ENCODE measurements around the gene MRPS34. TPM values are rescaled to one million over a fixed set of nuclear protein-coding genes. Genes with fewer than 3 reads are reported as not detected.

The MRPS34 gene
- total and polyA plus RNA-seq, 4 donors = 42.4 to 100 (median 58.7) TPM

DNA sequence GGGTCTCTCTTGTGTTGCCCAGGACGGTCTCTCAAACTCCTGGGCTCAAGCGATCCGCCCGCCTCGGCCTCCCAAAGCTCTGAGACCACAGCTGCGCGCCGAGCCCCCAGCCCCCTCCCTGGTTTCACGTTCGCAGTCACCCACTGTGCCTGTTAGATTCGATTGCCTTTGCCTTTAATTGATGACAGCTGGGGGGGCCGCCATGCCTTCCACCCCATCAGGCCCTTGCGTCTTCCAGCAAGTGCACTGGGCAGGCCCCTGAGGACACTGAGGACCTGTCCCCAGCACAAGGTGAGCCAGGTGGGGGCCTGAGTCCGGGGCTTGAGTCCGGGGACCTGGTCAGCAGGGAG, 17.3 kb upstream of the MRPS34 start:
- TF ChIP-seq FOXA2 (IDR thresholded peaks at IDR 0.05) (no peak), CTCF (IDR thresholded peaks at IDR 0.05; ENCODE audit: low read depth, low read length, missing input control) (no peak), RXRA (IDR thresholded peaks at IDR 0.05) (no peak), FOXA1 (IDR thresholded peaks at IDR 0.05) (no peak), ATF3 (IDR thresholded peaks at IDR 0.05) (no peak), SP1 (IDR thresholded peaks at IDR 0.05) (no peak), RAD21 (IDR thresholded peaks at IDR 0.05) (no peak), TAF1 (conservative IDR thresholded peaks at IDR 0.05) (no peak), ZBTB33 (IDR thresholded peaks at IDR 0.05) (no peak)
- TF ChIP-seq, protein P1, sequence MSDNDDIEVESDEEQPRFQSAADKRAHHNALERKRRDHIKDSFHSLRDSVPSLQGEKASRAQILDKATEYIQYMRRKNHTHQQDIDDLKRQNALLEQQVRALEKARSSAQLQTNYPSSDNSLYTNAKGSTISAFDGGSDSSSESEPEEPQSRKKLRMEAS (IDR thresholded peaks at IDR 0.05) = no peak
- Histone ChIP-seq H3K36me3 (ENCODE audit: control insufficient read depth in 4 of 4, insufficient read depth in 3 of 4, low read depth in 1 of 4, low read length in 3 of 4) (peaks cover 0 to 34% (median 5%) of the 10 kb centered on the region in 4 donors), H3K4me1 (ENCODE audit: control insufficient read depth in 4 of 4, insufficient read depth in 4 of 4, low read length in 3 of 4) (peaks cover 20 to 73% (median 51%) of the 10 kb centered on the region in 4 donors), H3K4me3 (ENCODE audit: low read depth in 1 of 3, low read length in 3 of 3) (no peak overlapping the region), H3K9ac (ENCODE audit: low read depth in 1 of 2, low read length in 2 of 2) (no peak overlapping the region), H3K9me3 (ENCODE audit: control insufficient read depth in 4 of 4, low read length in 3 of 4) (no peaks in the 10 kb centered on the region), H3K27me3 (ENCODE audit: control insufficient read depth in 4 of 4, insufficient read depth in 4 of 4, low read length in 3 of 4) (no peaks in the 10 kb centered on the region), H3K27ac (ENCODE audit: low read depth in 1 of 2, low read length in 2 of 2) (no peak overlapping the region)
- DNase-seq (ENCODE audit: low spot score) = no peak
- 91% methylated on average over 15 of the region's 15 CpGs for WGBS

- Histone ChIP-seq H3K9me3 (ENCODE audit: control insufficient read depth in 4 of 4, low read length in 3 of 4) (no peaks in the 10 kb centered on the region), H3K36me3 (ENCODE audit: control insufficient read depth in 4 of 4, insufficient read depth in 3 of 4, low read depth in 1 of 4, low read length in 3 of 4) (peaks cover 0 to 34% (median 5%) of the 10 kb centered on the region in 4 donors), H3K9ac (ENCODE audit: low read depth in 1 of 2, low read length in 2 of 2) (no peak overlapping the region), H3K27ac (ENCODE audit: low read depth in 1 of 2, low read length in 2 of 2) (no peak overlapping the region), H3K27me3 (ENCODE audit: control insufficient read depth in 4 of 4, insufficient read depth in 4 of 4, low read length in 3 of 4) (no peaks in the 10 kb centered on the region), H3K4me3 (ENCODE audit: low read depth in 1 of 3, low read length in 3 of 3) (no peak overlapping the region), H3K4me1 (ENCODE audit: control insufficient read depth in 4 of 4, insufficient read depth in 4 of 4, low read length in 3 of 4) (peaks cover 15 to 73% (median 48%) of the 10 kb centered on the region in 4 donors)
- WGBS = 85% methylated on average over 25 of the region's 25 CpGs
- TF ChIP-seq CTCF (IDR thresholded peaks at IDR 0.05; ENCODE audit: low read depth, low read length, missing input control) (no peak), JUND (IDR thresholded peaks at IDR 0.05) (no peak), TAF1 (conservative IDR thresholded peaks at IDR 0.05) (no peak), GABPA (IDR thresholded peaks at IDR 0.05 in 1 of 2, conservative IDR thresholded peaks at IDR 0.05 in 1 of 2) (no peak), EGR1 (IDR thresholded peaks at IDR 0.05; ENCODE audit: low read depth in 2 of 2) (no peak), FOXA2 (IDR thresholded peaks at IDR 0.05) (no peak), FOXA1 (IDR thresholded peaks at IDR 0.05) (no peak), RAD21 (IDR thresholded peaks at IDR 0.05) (no peak), ATF3 (IDR thresholded peaks at IDR 0.05) (no peak), HNF4A (conservative IDR thresholded peaks at IDR 0.05) (no peak), NR2F2 (IDR thresholded peaks at IDR 0.05) (no peak), ZBTB33 (IDR thresholded peaks at IDR 0.05) (no peak), RXRA (IDR thresholded peaks at IDR 0.05) (no peak), SP1 (IDR thresholded peaks at IDR 0.05) (no peak), HNF4G (IDR thresholded peaks at IDR 0.05) (no peak), YY1 (IDR thresholded peaks at IDR 0.05) (no peak)
- TF ChIP-seq, protein P1 (IDR thresholded peaks at IDR 0.05) = no peak
- TF ChIP-seq, protein P2, sequence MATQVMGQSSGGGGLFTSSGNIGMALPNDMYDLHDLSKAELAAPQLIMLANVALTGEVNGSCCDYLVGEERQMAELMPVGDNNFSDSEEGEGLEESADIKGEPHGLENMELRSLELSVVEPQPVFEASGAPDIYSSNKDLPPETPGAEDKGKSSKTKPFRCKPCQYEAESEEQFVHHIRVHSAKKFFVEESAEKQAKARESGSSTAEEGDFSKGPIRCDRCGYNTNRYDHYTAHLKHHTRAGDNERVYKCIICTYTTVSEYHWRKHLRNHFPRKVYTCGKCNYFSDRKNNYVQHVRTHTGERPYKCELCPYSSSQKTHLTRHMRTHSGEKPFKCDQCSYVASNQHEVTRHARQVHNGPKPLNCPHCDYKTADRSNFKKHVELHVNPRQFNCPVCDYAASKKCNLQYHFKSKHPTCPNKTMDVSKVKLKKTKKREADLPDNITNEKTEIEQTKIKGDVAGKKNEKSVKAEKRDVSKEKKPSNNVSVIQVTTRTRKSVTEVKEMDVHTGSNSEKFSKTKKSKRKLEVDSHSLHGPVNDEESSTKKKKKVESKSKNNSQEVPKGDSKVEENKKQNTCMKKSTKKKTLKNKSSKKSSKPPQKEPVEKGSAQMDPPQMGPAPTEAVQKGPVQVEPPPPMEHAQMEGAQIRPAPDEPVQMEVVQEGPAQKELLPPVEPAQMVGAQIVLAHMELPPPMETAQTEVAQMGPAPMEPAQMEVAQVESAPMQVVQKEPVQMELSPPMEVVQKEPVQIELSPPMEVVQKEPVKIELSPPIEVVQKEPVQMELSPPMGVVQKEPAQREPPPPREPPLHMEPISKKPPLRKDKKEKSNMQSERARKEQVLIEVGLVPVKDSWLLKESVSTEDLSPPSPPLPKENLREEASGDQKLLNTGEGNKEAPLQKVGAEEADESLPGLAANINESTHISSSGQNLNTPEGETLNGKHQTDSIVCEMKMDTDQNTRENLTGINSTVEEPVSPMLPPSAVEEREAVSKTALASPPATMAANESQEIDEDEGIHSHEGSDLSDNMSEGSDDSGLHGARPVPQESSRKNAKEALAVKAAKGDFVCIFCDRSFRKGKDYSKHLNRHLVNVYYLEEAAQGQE (IDR thresholded peaks at IDR 0.05) = no peak
- DNase-seq (ENCODE audit: low spot score) = no peak
Observed at GRCh38 chr16:1789643-1790045, 16.7 kb upstream of the MRPS34 start.

All from liver (tissue), 9 donors.